GM19240 (cell line): Measurements from ENCODE around the gene CTNNA2.
"Not testable (repeated sequence)": the region's sequence is repeated elsewhere in the genome, so short reads cannot be mapped to it uniquely, and the experiment has no call there.

ENCODE experiments used
- DNase-seq: peaks from one replicate; pipeline ENCODE4 v3.0.0; 2011; ENCODE audit warnings: low spot score; ENCODE audit not compliant: insufficient read length

CTNNA2 gene

DNA sequence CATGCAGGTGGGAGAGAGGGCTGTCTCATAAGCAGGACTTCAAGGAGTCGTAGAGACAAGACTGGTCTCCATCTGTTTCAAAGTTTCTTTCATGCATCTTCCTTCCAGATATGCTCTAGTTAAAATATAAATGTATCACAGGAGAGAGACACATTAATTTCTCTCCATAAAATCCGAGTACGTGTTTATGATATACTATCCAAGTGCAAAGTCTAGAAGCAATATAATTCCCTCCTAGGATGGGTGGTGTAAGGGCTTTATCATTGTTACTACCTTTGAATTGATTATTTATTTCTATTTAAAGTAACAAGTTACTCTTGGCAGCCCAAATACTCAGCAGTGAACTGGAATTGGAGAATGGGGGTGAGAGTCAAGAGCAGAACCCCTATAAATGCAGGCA lies 619.4 kb downstream of the CTNNA2 start:
- no peak for DNase-seq

DNA sequence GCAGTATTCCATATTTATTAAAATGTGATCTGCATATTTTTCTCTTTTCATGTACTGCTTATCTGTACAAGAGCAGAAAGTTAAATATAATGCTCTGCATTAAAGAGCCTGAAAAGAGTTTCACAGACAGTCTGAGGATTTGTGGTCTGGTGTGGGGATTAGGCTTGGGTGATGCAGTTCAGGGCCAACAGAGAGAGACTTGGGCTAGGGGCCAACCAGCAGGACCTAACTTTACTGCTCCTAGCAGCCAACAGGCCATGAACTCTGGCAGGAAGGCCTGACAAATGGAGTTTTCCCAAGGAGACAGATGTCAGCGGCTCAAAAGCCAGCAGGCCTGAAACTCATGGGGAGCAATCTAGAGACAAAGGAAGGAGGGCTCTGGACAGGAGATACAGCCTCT lies 622.1 kb downstream of the CTNNA2 start:
- DNase-seq: no peak

DNA sequence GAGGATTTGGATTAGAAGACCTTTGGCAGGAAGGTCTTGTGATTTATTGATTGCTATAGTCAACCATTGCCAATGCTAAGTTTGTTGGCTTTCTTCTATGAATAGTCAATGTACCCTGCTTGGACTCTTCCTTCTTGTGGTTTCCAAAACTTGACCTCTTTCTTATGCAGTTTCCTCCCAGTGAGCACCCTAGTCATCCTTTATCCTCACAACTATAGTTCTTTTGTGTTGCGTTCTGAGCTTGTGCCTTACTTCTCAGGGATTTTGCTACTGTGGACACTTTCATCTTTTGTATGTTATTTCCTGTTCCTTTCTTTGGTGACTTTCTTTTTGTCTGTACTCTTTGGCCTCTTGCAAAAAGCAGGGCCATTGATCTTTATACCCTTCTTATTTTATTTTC lies 623.5 kb downstream of the CTNNA2 start:
- DNase-seq: no peak

DNA sequence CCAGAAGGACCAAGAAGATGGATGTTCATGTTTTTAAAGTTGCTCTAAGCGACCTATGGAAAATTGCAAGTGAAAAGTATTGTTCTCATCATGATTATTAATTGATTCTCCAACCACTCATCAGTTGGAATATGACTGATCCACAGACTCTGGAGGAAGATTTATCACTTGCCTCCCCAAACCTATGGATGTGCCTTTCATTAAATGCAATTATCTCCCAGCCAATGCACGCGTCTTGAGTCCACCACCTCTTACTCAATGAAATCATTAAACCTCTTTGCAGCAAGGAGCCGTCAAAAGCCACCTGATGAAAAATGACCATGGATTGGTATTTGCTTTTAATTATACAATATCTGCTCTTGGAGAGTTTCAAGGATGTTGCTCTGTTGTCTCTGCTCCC lies 626.1 kb downstream of the CTNNA2 start:
- no peak for DNase-seq

DNA sequence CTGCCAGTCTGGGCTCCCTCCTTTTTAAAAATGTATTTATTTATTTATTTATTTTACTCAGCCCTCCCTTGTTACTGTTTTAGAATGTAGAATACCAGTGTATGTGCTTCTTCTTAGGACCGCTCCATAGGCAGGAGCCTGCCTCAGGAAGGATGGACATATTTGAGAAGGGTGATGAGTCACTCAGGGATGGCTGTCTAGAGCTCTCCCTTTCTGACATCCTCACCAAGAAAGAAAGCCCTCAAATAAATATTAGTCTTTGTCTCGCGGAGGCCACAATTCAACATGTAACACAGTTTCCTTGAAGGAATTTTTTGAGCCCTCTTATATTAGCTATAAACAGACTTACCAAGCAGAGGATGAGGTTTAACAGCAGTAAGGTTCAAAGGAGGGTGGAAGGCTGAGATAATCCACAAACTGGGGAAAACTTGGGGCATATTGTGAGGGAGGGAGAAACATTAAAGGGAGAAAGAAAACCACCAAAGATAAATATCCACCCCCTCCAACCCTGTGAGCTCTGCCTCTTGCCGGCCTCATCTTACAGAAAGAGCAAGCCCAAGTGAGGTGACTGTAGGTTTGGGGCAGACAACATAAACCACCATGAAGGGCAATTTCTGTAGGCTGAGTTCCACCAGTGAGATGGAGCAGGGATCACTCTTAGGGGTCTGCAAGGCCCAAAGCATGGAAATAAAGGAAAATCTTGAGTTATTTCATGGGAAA lies 628.3 kb downstream of the CTNNA2 start:
- no peak for DNase-seq

DNA sequence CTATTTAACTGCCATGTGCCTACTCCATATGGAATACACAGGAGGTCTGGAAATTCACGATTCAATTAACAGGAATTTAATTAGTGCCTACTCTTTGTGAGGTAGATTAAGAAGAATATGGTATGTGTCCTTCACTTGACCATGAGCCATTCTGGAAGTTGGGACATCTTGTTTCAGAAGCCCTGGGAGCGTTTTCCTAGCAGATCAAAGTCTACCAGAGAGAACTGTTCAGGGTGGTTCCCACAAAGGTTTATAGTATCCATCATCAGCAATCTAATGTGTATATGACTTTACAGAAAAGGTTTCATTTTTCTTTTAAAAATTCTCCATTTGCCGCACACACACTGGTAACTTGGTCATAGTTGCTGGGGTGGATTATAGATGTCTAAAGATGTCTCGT lies 632.6 kb downstream of the CTNNA2 start:
- DNase-seq: no peak

DNA sequence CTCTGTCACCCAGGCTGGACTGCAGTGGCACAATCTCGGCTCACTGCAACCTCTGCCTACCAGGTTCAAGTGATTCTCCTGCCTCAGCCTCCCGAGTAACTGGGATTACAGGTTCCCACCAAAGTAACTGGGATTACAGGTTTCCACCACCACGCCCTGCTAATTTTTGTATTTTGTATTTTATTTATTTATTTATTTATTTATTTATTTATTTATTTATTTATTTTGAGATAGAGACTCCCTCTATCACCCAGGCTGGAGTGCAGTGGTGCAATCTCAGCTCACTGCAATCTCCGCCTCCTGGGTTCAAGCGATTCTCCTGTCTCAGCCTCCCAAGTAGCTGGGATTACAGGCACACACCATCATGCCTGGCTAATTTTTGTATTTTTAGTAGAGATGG lies 633.9 kb downstream of the CTNNA2 start:
- DNase-seq: not testable (repeated sequence)

DNA sequence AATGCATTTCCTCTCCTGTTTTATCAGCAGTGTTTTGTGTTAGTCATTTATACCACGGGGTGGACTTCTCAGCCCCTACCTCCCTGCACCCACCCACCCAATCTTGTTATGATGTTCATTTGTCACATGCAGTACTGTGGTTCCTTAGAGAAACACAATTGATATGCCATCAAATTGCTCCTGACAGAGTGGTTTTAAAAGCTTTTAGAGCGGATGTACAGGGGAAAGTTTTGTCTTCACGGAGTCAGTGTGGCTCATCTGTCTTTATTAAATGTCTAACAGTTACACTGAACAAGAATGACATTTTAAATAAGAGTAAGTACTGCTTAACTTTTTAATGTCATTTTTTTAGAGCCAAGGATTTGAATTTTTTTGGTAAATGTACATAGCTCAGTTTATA lies 634.8 kb downstream of the CTNNA2 start:
- no peak for DNase-seq

DNA sequence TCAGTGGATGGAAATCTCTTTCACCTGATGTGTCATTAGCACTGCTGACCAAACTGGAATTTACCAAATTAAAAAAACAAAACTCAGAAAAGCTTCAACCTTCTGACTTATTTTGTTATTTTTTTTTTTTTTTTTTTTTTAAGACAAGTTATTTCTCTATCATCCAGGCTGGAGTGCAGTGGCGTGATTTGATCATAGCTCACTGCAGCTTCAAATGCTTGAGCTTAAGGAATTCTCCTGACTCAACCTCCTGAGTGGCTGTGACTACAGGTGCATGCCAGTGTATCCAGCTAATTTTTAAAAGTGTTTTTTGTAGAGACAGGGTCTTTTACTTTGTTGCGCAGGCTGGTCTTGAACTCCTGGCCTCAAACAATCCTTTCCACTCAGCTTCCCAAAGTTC lies 636.1 kb downstream of the CTNNA2 start:
- DNase-seq: no peak

DNA sequence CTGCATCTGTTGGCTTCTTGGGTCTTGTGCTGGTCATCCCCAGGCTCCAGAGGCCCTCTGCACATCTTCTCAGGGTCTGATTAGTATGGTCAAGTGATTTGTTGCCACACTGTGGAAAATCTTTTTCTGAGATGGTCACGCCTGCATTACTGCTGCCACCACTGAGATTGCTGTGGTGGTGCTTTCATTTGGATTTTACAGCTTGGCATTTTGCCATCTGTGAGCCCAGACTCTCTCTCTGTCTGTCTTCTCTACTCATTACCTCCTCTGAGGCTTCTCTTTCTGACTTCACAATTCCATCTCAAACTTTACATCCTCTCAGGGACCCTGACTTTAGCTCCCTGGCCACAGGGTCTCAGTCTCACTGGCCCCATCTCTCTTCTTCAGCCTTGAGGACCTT lies 637.1 kb downstream of the CTNNA2 start:
- no peak for DNase-seq

DNA sequence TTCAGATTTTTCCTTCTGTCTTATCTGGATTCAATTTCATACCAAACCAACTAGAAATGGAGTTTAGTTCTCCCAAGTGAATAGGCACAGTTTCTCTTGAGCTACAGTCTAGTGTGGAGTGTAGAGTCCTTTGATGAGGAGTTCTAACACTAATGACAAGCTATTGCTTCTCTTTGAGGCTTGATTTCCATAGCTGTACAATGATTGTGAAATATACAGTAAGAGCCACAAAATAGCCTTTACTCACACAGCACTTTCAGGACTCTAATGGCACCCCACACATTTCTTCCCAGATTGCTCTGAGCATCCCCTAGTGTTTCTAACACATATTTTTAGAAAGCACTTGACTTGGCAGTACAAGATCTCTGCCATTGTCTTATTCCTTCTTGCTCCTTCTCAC lies 638.4 kb downstream of the CTNNA2 start:
- no peak for DNase-seq

DNA sequence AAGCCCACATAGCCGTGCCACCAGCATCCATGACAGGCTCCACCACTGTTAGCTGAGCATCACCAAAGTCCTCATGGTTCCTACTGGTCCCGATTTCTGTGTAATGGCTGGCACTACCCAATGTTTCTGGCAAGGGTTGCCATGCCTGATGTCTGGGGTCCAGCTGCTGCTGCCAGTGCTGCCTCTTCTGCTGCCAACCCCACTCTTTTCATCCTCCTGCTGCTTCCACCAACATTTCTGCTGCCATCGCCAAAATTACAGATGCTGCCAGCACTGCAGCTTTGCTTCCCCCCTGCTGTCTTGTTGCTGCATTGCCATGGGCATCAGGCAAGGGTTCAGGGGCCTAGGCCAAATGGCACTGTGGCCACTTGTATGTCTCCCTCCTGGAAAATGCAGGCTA lies 638.8 kb downstream of the CTNNA2 start:
- DNase-seq: no peak

DNA sequence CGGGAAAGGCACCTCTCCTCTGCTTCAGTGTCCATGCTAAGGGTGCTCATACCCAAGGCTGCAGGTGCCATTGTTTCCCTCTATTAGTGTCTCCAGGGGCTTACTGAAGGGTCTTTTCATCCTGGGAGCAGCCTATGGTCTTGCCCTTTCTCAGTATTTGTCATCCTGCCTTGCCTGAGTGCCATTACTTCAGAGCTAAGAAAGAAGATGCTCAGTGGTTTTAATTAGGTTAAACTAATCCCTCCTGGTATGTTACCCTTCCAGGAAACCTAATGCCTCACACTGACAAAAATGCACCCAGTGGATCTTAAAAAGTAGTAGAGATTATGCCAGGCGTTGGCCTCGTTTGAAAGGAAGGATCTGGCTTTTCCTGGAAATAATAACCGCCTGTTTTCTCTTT lies 640.3 kb downstream of the CTNNA2 start:
- no peak for DNase-seq

DNA sequence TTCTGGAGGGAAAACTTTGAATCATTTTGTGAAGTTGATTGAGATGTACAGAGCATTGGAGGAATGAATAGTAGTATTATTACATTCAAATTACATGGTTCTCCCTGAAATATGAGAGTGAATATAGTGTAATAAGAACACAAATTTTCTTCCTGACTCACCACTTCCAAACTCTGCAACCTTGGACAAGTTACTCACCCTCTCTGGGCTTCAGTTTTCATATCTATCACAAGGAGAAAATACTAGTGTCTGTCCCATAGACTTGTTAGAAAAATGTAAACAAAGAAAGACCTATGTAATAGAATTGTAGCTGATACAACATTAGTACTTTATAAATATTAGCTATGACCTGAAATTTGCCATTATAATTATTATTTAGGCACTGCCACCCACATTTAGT lies 640.9 kb downstream of the CTNNA2 start:
- no peak for DNase-seq

DNA sequence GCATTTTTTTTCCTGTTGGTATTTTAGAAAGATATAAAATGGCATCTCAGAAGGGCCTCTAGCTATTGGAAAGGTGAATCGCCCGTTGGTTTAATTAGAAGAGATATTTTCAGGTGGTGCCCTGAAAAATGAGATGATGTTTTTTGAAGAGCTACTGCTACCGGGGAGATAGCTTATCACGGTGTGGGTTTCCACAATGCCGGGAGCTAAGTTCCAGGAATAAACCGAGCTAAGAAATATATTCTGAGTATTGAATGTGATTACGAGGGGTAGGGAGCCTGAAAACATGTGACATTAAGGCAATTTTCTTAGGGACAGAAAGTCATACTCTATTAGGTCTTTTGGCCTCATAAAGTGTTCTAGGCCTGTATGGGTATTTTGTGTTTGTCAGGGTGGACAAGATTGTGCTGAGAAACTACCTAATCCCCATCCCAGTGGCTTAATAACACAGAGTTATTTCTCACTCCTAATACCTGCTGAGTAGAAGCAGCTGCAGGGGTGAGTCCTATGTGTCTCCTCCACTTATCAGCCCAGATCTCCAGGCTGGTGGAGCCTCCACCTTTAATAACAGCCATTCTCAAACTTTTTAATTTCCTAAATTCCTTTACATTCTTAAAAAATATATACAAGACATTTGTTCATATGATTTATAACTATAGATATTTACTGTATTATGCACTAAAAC lies 641.5 kb downstream of the CTNNA2 start:
- no peak for DNase-seq

DNA sequence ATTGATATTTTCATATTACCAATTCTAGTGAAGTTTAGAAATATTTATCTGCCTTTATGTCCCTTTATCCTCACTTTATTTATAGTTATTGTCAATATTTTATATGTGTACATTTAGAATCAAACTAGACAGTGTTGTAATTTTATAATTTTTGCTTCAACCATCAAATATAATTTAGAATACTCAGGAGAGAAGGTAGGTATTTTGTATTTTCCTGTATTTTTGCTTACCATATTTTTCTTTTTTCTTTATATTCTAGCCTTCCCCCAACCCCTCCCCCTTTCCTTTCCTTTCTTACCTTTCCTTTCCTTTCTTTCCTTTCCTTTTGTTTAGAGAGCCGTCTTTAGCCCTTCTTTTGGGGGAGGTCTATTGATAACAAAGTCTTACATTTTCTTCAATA lies 651.5 kb downstream of the CTNNA2 start:
- DNase-seq: no peak

DNA sequence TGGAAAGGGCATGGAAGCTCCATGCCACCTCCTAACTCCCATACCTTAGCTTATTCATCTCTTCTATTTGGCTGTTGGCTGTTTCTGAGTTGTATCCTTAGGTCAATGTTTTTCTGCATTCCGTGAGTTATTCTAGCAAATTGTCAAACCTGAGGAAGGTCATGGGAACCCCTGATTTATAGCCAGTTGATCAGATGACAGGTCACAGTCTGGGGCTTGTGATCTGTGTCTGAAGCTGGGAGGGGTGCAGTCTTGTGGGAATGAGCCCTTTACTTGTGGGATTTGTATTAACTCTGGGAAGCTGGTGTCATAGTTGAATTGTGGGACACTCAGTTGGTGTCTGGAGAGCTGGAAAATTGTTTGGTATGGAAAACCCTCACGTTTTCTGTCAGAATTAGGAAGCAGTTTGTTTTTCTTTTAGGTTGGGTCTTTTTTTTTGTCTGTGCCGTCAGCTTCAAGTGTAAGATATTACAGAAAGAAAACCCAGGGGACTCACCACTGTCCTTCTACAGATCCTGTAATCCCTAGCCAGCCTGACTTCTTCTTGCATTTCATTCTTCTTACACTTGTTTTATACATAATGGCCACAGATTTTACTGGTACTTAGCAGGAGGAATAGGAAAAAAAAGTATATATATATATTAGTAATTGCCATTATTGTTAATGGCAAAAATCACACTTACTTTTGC lies 653.8 kb downstream of the CTNNA2 start:
- no peak for DNase-seq

DNA sequence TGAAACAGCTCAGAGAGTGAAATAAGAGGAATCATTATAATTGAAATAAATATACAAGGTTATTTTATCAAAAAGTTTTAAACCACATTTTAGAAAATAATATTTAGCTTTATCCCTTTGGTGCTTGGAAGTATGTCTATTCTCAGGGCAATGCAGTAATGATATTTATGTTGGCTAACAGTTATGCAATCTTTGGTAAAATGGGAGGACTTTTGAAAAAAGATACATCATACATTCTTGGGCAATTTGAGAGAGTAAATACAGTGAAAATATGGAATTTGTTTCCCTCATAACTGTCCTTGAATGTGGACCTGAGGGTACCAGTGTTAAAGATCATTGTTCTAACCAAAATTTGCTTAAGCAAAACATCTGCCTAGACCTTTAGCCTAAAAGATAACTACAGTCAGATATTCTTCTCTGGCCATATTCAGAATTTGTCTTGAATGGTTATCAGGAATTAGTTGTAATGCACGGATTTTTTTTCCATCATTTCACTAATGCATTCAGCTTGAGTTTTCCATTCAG lies 654.5 kb downstream of the CTNNA2 start:
- no peak for DNase-seq

DNA sequence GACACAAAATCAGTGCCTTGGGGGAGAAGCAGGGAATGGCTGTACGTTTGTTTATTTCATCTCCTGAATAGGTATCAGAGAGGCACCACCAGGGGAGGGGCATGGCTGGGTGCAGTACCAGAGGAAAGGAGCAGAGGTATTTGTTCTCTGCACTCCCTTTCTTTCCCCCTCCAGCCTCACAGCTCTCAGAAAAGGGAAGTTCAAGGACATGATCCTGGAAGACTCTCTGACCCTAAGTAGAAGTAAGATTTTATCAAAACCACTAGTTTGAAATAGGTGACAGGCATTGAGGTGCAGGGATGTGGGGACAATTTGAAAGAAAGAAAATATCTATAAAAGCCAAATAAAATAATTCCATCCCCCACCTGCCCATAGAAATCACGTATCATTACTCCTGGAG lies 655.2 kb downstream of the CTNNA2 start:
- DNase-seq: no peak

DNA sequence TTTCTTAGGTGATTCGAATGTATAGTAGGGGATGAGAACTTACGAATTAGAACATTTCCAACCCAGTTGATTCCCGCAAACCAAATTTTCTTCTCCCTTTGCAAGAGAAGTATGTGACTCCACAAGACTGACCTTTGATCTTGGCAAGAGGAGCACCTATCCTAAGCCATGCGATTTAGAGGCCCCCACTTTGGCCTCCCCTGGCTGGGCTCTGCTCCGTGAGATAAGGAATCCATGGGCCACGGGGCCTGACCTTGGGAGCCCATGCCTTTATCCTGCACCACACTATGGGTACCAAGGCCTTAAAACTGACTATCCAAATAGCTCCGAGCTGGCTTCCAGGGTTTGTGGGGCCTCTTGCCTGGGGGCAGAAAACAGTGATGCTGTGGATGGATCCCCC lies 656.0 kb downstream of the CTNNA2 start:
- no peak for DNase-seq

DNA sequence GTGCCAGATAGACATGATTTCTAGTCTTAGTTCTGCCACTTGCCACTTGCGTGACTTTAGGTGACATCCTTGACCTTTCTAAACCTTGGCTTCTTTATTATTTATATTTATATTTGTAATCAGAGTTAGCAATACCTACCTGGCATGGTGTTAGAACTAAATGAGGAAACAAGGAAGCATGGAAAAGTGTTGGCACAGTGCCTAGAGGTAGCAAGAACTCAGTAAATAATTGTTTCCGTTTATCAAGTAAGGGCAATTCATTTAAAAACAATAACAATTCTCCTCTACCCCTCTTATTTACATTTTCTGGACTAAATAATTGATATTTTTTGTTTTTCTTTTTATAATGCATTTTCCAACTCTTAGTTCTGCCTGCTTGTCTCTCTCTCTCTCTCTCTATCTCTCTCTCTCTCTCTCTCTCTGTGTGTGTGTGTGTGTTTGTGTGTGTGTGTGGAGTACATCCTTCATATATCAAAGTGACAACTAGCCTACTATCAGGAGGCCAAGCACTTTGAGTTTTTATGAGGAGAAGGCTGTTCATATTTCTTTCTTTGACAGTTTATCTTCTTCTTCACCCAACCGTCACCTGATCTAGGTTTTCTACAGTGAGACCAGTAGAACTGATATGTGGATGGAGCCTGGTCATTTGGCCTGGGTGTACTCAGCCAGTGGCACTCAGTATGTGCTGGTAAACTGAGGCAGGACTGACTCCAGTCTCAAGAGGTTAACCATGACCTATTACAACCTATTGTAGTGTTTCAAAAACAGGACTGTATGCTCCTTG lies 657.2 kb downstream of the CTNNA2 start:
- DNase-seq: no peak

DNA sequence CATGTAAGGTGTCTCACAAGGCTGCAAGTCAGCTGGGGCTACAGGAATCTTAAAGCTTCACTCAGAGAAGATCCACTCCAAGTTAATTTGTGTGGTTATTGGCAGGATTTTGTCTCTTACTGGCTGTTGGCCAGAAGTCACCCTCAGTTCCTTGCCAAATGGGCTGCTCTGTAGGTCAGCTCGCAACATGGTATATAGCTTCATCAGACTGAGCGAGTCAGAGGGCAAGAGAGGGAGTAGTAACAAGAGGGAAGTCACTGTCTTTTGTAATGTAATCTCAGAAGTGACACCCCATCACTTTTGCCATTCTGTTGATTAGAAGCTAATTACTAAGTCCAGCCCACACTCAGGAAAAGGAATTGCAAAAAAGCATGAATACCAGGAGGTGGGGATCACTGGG lies 672.2 kb downstream of the CTNNA2 start:
- no peak for DNase-seq
